ENCODE measurements around the gene MTPN.

- no peak for TF ChIP-seq CTCF (IDR thresholded peaks at IDR 0.05)
- no peak for TF ChIP-seq POLR2A (IDR thresholded peaks at IDR 0.05)
Measured at GRCh38 chr7:135946289-135947055, 30.7 kb downstream of the MTPN start.

All from Peyer's patch (tissue), 4 donors.